ENCODE data around the gene GDI1. TPM values are rescaled to one million over a fixed set of nuclear protein-coding genes. Genes with fewer than 3 reads are reported as not detected.
"Not testable (repeated sequence)": the region's sequence is repeated elsewhere in the genome, so short reads cannot be mapped to it uniquely, and the experiment has no call there.

GDI1 gene
- total RNA-seq, 6 experiments from 2014 or later, result 144 to 154 (median 147) TPM

DNA sequence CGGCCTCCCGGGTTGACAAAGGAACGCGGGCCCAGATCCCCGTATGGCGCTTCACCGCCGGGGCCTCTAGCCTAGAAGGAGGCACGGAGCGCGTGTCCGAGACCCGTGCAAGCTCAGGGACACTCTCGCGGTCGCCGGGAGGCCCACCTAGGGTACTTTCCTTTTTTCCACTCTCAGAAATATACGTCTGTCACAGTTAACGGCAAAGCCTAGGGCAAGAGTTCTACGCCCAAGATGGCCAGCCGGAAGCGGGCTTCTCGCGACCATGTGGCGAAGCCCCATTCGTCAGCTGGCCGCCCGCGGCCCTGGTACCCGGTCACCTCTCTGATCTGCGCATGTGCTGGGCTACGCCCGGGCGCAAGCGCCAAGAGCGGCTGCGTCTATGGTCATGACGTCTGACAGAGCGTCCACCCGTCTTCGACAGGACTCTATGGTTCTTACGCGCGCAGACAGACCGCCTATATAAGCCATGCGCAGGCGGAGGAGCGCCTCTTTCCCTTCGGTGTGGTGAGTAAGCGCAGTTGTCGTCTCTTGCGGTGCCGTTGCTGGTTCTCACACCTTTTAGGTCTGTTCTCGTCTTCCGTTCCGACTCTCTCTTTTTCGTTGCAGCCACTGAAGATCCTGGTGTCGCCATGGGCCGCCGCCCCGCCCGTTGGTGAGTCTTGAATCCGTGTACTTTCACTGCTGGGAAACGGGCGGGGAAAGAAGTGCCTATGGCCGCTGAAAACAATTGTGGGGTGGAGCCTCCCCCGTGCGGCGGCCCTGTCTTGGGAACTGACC lies 38.9 kb upstream of the GDI1 start, which contains the start of gene RPL10:
Gene RPL10, plus strand, starts transcription at position 490 of the 780 bp plus-strand sequence. Its CDS starts 143 bp downstream, at position 633.
- H3K9me3 Mint-ChIP-seq, result peaks cover 27% of the 10 kb centered on the region
- peaks cover 6% of the 10 kb centered on the region; the same call in 1 of the 2 replicates for H3K4me1 Mint-ChIP-seq (ENCODE audit: low read depth)
- DNase-seq, result peak; percentile 96

GRCh38 chrX:154398668-154399526 lies 38.1 kb upstream of the GDI1 start:
- Mint-ChIP-seq H3K36me3 (ENCODE audit: low read depth) (peaks cover 23% of the 10 kb centered on the region), H3K9me3 (peaks cover 31% of the 10 kb centered on the region), H3K4me3 (peak overlapping the region; percentile 98), H3K27me3 (ENCODE audit: insufficient read depth) (peaks cover 51% of the 10 kb centered on the region), H3K27ac (peak overlapping the region; percentile 99), H3K4me1 (ENCODE audit: low read depth) (peaks cover 6% of the 10 kb centered on the region; the same call in 1 of the 2 replicates)
- DNase-seq, result peak; percentile 54
- TF ChIP-seq, protein P1, sequence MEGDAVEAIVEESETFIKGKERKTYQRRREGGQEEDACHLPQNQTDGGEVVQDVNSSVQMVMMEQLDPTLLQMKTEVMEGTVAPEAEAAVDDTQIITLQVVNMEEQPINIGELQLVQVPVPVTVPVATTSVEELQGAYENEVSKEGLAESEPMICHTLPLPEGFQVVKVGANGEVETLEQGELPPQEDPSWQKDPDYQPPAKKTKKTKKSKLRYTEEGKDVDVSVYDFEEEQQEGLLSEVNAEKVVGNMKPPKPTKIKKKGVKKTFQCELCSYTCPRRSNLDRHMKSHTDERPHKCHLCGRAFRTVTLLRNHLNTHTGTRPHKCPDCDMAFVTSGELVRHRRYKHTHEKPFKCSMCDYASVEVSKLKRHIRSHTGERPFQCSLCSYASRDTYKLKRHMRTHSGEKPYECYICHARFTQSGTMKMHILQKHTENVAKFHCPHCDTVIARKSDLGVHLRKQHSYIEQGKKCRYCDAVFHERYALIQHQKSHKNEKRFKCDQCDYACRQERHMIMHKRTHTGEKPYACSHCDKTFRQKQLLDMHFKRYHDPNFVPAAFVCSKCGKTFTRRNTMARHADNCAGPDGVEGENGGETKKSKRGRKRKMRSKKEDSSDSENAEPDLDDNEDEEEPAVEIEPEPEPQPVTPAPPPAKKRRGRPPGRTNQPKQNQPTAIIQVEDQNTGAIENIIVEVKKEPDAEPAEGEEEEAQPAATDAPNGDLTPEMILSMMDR (IDR thresholded peaks at IDR 0.05), result peak; percentile 84

More for the DNA sequence above, 38.9 kb upstream of the GDI1 start, which contains the start of gene RPL10:
- peaks cover 45% of the 10 kb centered on the region for H3K27me3 Mint-ChIP-seq (ENCODE audit: insufficient read depth)
- H3K27ac Mint-ChIP-seq, result peak within 1 kb of the TSS; percentile 99
- TF ChIP-seq, protein P1 (IDR thresholded peaks at IDR 0.05), result no peak
- peaks cover 23% of the 10 kb centered on the region for H3K36me3 Mint-ChIP-seq (ENCODE audit: low read depth)
- peak within 1 kb of the TSS; percentile 98 for H3K4me3 Mint-ChIP-seq

DNA sequence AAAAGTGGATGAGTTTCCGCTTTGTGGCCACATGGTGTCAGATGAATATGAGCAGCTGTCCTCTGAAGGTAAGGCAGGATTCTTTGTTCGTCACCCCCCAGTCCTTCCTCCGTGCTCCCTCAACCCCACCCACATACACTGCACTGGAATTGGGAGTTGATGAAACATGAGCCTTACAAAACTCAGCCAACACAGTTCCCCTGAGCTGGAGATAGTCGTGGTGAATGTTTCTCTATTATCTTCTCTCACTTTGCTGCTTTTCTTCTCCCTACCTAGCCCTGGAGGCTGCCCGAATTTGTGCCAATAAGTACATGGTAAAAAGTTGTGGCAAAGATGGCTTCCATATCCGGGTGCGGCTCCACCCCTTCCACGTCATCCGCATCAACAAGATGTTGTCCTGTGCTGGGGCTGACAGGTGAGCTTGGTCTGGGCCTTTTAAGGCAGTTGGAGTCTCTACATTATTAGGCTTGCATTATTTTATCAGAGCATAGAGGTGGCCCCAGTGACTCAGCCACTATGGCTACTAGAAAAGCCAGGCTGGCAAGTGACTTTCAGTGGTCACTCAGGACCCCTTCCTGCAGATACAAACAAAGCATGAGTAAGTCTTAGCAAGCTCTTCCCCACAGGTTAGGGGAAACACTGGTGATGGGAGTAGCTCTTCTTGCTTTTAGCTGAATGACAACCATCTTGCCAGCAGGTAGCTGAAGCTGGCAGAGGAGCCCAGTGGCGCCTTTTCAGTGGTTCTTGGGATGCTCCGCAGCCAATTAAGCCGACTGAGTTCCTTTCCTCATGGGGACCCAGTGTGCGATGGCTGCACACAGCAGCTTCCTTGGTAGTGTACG lies 37.2 kb upstream of the GDI1 start:
- no peak for DNase-seq
- peak overlapping the region; percentile 99 for H3K27ac Mint-ChIP-seq
- peaks cover 23% of the 10 kb centered on the region for H3K36me3 Mint-ChIP-seq (ENCODE audit: low read depth)
- H3K9me3 Mint-ChIP-seq, result peaks cover 31% of the 10 kb centered on the region
- peak overlapping the region; percentile 98 for H3K4me3 Mint-ChIP-seq
- TF ChIP-seq, protein P1 (IDR thresholded peaks at IDR 0.05), result no peak
- peaks cover 6% of the 10 kb centered on the region; the same call in 1 of the 2 replicates for H3K4me1 Mint-ChIP-seq (ENCODE audit: low read depth)
- H3K27me3 Mint-ChIP-seq (ENCODE audit: insufficient read depth), result peaks cover 51% of the 10 kb centered on the region

DNA sequence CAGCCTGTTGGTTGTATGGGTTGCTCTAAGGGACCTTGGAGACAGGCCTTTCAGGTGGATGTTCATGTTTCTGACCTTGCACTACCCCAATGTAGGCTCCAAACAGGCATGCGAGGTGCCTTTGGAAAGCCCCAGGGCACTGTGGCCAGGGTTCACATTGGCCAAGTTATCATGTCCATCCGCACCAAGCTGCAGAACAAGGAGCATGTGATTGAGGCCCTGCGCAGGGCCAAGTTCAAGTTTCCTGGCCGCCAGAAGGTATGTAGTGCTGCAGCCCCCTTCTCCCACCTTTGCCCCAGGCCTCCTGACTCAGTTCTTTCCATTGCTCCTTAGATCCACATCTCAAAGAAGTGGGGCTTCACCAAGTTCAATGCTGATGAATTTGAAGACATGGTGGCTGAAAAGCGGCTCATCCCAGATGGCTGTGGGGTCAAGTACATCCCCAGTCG lies 36.6 kb upstream of the GDI1 start:
- Mint-ChIP-seq H3K27me3 (ENCODE audit: insufficient read depth) (peaks cover 51% of the 10 kb centered on the region), H3K27ac (peak overlapping the region; percentile 99), H3K36me3 (ENCODE audit: low read depth) (peaks cover 23% of the 10 kb centered on the region), H3K9me3 (peaks cover 31% of the 10 kb centered on the region), H3K4me3 (peak overlapping the region; percentile 98)
- DNase-seq; H3K4me1 Mint-ChIP-seq (ENCODE audit: low read depth): not testable (repeated sequence)

DNA sequence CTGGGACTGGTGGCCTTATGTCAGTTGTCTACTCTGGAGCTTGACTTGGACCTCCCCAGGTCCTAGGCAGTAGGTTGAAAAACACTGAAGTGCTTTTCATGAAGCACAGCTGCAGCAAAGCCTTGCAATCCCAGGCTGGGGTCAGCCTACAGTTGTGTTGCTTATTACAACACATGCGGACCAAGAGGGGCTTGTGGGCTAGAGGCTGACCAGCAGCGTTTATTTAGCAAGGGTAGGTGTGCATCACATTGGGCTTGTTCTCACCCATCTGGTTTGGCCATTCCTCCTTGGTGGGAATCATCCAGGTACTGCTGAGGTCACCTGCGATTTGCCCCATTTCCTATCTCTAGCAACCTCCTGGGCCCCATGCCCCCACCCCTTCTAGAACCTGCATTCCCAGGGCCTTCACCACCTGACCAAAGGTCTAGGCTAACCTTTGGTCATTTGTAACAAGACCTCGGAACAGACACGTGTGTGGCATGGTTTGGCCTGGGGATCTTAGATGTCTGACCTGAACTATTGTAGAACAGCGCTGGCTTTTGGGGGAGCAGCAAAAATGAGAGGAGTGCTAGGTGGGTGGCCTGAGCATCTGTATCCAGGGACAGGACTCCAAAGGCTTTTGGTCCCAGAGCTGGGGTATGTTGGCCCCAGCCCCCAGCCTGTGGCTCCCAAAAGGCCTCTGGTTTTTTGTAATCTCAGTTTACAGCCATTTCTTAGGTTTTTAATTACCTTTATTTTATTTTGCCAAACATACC lies 35.7 kb upstream of the GDI1 start:
- Mint-ChIP-seq H3K27me3 (ENCODE audit: insufficient read depth) (peaks cover 51% of the 10 kb centered on the region), H3K27ac (peak overlapping the region; percentile 99), H3K4me1 (ENCODE audit: low read depth) (peaks cover 6% of the 10 kb centered on the region; the same call in 1 of the 2 replicates), H3K4me3 (peak overlapping the region; percentile 98), H3K9me3 (peaks cover 31% of the 10 kb centered on the region), H3K36me3 (ENCODE audit: low read depth) (peaks cover 23% of the 10 kb centered on the region)
- TF ChIP-seq, protein P1 (IDR thresholded peaks at IDR 0.05), result no peak
- peak; percentile 41 for DNase-seq

Data from HFFc6 (cell line).